ENCODE results near the gene DDX23. TPM values are rescaled to one million over a fixed set of nuclear protein-coding genes. Genes with fewer than 3 reads are reported as not detected.

DDX23 gene
- total RNA-seq, 1 experiment from 2014 or later: 135 TPM

DNA sequence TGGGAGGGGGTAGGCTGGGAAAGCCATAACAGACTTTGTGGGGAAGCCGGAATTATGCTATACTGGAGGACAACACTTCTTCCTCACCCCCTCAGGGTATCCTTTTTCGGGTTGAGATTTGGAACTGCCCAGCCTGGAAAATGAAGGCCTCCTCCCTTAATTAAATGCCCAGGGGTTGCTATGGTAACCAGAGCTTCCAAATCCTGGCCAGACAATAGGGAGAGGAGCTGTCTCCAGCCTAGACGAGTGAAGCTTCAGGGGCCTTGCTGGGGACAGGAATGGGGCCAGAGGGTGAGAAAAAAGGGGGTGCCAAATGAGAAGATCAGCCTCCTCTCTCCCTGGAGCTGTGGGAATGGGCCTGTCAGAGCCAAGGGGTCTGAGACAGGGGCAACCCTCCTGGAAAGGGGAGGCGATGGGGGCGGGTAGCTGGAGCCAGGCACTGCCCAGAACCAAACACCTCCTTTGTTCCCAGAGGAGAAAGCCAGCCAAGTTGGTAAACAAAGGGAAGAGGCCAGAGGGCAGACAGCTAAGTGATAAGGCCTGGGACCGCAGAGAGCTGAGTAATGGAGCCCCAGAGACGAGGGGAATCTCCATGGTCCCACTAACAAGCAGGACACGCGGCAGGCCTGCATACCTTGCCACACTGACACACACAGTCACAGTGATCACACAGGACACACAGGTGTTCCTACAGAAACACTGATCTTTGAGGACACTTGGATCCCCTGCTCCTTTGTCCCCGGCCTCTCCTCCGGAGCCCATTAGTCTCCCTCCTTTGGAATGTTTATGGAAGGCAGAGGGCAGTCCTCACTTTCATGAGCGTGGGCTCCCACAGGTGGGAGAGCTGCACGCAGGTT, 31.6 kb upstream of the DDX23 start:
- BruUV-seq (replicated peaks): no TSS peak
- Histone ChIP-seq H3K27me3 (replicated peaks; ENCODE audit: insufficient read depth, low read depth, low read length, poor library complexity) (no peaks in the 10 kb centered on the region), H3K4me1 (ENCODE audit: insufficient read depth, low read length, poor library complexity, severe bottlenecking) (no peaks in the 10 kb centered on the region), H3K9me3 (ENCODE audit: low read depth, low read length, poor library complexity, severe bottlenecking) (no peaks in the 10 kb centered on the region), H3K36me3 (ENCODE audit: insufficient read depth, low read length, poor library complexity, severe bottlenecking) (no peaks in the 10 kb centered on the region), H3K27ac (ENCODE audit: low read depth, low read length, poor library complexity, severe bottlenecking) (no peak overlapping the region), H3K4me3 (ENCODE audit: low read depth, low read length, poor library complexity, severe bottlenecking) (no peak overlapping the region)
- intact Hi-C loops (cut with micrococcal nuclease; ENCODE audit: unreplicated experiment): no loop called here
- no peak for TF ChIP-seq EZH2 (IDR thresholded peaks at IDR 0.05; ENCODE audit: borderline replicate concordance, low read depth, low read length, poor library complexity, severe bottlenecking)
- TF ChIP-seq, protein P1, sequence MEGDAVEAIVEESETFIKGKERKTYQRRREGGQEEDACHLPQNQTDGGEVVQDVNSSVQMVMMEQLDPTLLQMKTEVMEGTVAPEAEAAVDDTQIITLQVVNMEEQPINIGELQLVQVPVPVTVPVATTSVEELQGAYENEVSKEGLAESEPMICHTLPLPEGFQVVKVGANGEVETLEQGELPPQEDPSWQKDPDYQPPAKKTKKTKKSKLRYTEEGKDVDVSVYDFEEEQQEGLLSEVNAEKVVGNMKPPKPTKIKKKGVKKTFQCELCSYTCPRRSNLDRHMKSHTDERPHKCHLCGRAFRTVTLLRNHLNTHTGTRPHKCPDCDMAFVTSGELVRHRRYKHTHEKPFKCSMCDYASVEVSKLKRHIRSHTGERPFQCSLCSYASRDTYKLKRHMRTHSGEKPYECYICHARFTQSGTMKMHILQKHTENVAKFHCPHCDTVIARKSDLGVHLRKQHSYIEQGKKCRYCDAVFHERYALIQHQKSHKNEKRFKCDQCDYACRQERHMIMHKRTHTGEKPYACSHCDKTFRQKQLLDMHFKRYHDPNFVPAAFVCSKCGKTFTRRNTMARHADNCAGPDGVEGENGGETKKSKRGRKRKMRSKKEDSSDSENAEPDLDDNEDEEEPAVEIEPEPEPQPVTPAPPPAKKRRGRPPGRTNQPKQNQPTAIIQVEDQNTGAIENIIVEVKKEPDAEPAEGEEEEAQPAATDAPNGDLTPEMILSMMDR (conservative IDR thresholded peaks at IDR 0.05; ENCODE audit: low read depth, low read length): no peak
- CTCF ChIA-PET: interaction anchor here (0.8 kb wide), 1 partner anchor 95 kb away, joined by 3 read pairs; the partner anchor contains the start of gene WNT1
- POLR2A ChIA-PET (ENCODE audit: low non-redundant PET): no interaction called here
- DNase-seq (ENCODE audit: low spot score): peak; percentile 34

DNA sequence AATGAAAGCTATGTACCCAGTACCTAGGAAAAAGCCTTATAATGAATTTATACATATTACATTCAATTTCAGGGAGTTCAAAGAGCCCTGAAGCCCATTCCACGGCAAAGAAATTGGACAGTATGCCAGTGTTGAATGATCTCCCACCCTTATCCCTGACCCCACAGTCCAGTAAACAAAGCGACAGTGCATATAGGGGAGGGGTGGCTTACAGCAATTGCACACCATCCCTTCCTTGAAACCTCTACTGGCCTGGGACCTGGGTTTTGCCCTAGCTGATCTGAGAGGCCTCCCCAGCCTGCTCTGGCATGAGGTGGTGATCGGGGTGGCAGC, 31.0 kb upstream of the DDX23 start:
- DNase-seq (ENCODE audit: low spot score): no peak
- H3K36me3 ChIP-seq (ENCODE audit: insufficient read depth, low read length, poor library complexity, severe bottlenecking): no peaks in the 10 kb centered on the region
- no peak overlapping the region for H3K27ac ChIP-seq (ENCODE audit: low read depth, low read length, poor library complexity, severe bottlenecking)
- ChIA-PET CTCF (no interaction called here), POLR2A (ENCODE audit: low non-redundant PET) (no interaction called here)
- no TSS peak for BruUV-seq (replicated peaks)
- no peak overlapping the region for H3K4me3 ChIP-seq (ENCODE audit: low read depth, low read length, poor library complexity, severe bottlenecking)
- H3K9me3 ChIP-seq (ENCODE audit: low read depth, low read length, poor library complexity, severe bottlenecking): no peaks in the 10 kb centered on the region
- intact Hi-C loops (cut with micrococcal nuclease; ENCODE audit: unreplicated experiment): no loop called here
- no peaks in the 10 kb centered on the region for H3K4me1 ChIP-seq (ENCODE audit: insufficient read depth, low read length, poor library complexity, severe bottlenecking)
- no peaks in the 10 kb centered on the region for H3K27me3 ChIP-seq (replicated peaks; ENCODE audit: insufficient read depth, low read depth, low read length, poor library complexity)
- TF ChIP-seq, protein P1 (conservative IDR thresholded peaks at IDR 0.05; ENCODE audit: low read depth, low read length): no peak
- TF ChIP-seq EZH2 (IDR thresholded peaks at IDR 0.05; ENCODE audit: borderline replicate concordance, low read depth, low read length, poor library complexity, severe bottlenecking): no peak

DNA sequence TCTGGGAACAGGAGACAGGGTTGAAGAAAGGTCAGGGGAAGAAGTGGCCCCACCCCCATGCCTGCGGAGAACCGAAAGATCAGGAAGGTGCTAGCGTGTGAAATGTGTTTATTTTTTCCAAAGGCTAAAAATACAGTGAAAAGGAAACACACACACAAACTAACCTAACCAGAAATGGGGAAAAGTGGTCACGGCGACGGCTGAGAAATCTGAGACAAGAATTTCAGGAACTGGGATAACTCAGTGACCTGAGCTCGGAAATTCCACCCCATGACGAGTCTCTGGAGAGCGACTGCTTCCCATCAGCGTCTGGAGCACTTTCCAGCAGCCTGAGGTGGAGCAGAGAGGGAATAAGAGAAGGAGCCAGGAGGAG, 30.3 kb upstream of the DDX23 start:
- H3K4me1 ChIP-seq (ENCODE audit: insufficient read depth, low read length, poor library complexity, severe bottlenecking): no peaks in the 10 kb centered on the region
- CTCF ChIA-PET: no interaction called here
- TF ChIP-seq, protein P1 (conservative IDR thresholded peaks at IDR 0.05; ENCODE audit: low read depth, low read length): no peak
- TF ChIP-seq EZH2 (IDR thresholded peaks at IDR 0.05; ENCODE audit: borderline replicate concordance, low read depth, low read length, poor library complexity, severe bottlenecking): no peak
- H3K27me3 ChIP-seq (replicated peaks; ENCODE audit: insufficient read depth, low read depth, low read length, poor library complexity): no peaks in the 10 kb centered on the region
- H3K4me3 ChIP-seq (ENCODE audit: low read depth, low read length, poor library complexity, severe bottlenecking): no peak overlapping the region
- no peak for DNase-seq (ENCODE audit: low spot score)
- POLR2A ChIA-PET (ENCODE audit: low non-redundant PET): no interaction called here
- H3K9me3 ChIP-seq (ENCODE audit: low read depth, low read length, poor library complexity, severe bottlenecking): no peaks in the 10 kb centered on the region
- no peaks in the 10 kb centered on the region for H3K36me3 ChIP-seq (ENCODE audit: insufficient read depth, low read length, poor library complexity, severe bottlenecking)
- intact Hi-C loops (cut with micrococcal nuclease; ENCODE audit: unreplicated experiment): no loop called here
- no TSS peak for BruUV-seq (replicated peaks)
- H3K27ac ChIP-seq (ENCODE audit: low read depth, low read length, poor library complexity, severe bottlenecking): no peak overlapping the region
